GM19239 (cell line): ENCODE measurements around the gene ZNF366.

Experiments used
- DNase-seq: peaks from one replicate; pipeline ENCODE4 v3.0.0; 2011; ENCODE audit warnings: low spot score; ENCODE audit not compliant: insufficient read length
- FAIRE-seq: peaks from 2 replicates; lab custom pipeline; 2011; peaks lifted over from hg19 to GRCh38; lab: Jason Lieb, UNC

The ZNF366 gene

GRCh38 chr5:72448368-72448767, 58.8 kb downstream of the ZNF366 start:
- DNase-seq (no peak), FAIRE-seq (no peak)

- no peak for FAIRE-seq
- no peak for DNase-seq
Measured at GRCh38 chr5:72447751-72448150, 59.5 kb downstream of the ZNF366 start.

DNA sequence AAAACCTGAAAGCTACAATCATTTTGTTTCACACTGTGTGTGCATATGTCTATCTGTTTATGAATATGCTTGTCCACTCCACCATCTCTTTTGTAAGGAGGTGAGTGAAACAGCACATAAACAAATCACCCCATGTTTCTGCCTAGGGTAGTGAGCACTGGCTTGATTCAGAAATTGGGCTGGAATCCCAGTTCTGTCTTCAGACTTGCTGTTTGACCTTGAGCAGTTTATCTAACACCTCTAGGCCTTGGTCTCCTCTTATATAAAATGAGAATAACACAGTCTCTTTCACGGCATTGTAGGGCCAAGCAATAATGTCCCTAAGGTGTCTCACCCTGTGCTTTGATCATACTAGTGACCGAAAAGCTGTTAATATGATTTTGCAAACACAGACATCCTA, 61.2 kb downstream of the ZNF366 start:
- FAIRE-seq: peak; percentile 54

DNA sequence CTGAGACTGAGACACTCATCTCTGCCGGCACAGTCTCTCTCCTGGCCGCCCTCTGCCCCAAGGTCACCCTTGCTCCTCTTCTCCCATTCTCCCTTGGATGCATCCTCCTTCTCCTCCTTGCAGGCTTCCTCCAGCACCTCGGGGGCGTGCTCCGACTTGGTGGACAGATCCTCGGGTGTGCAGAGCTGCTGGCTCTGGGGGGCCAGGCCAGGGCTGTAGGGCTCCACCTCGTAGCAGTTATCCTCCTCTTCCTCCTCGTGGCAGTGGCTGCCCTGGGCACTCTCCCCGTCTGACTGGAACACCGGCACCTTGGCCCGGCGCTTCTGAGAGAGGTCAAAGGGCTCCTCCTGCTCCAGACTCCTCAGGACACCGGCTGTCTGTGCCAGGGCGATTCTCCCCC, 63.3 kb downstream of the ZNF366 start:
- FAIRE-seq: no peak

More for the DNA sequence above, 61.2 kb downstream of the ZNF366 start:
- no peak for DNase-seq

GRCh38 chr5:72441862-72442540, 65.2 kb downstream of the ZNF366 start:
- FAIRE-seq (peak; percentile 66), DNase-seq (no peak)

More for the DNA sequence above, 63.3 kb downstream of the ZNF366 start:
- no peak for DNase-seq

GRCh38 chr5:72441094-72441723, 66.0 kb downstream of the ZNF366 start:
- no peak for DNase-seq
- peak; percentile 75 for FAIRE-seq

DNA sequence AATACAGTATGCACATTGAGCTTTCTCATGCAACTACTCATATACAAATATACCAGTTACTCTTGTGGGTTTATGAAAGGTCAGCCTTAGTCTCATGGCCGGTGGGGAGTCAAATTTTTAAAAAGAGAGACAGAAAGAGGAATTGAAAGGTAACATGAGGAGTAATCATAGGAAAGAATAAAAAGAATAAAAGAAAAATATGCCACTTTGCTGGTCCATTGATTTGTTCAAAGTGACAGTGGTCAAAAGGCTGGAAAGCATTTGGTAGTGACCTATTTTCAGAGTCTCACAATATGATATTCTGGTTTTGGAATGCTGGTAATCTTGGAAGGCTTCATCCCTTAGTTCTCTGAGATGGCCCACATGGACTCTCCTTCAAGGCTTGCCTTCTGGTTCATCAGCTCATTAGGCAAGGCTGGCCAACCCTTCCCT, 67.0 kb downstream of the ZNF366 start:
- DNase-seq (no peak), FAIRE-seq (no peak)

DNA sequence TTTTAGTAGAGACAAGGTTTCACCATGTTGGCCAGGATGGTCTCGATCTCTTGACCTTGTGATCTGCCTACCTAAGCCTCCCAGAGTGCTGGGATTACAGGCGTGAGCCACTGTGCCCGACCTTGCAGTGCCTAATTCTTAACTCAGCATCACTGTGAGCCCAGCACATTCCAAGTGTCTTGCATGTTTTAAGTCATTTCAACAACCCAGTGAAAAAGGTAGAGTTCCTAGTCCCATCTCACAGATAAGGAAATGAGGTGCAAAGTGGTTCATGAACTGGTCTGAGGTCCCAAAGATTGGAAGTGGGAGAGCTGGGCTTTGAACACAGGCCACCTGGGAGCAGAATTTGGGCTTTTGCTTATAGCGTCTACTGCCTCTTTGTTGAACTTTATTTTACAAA, 68.0 kb downstream of the ZNF366 start:
- FAIRE-seq (no peak), DNase-seq (no peak)

DNA sequence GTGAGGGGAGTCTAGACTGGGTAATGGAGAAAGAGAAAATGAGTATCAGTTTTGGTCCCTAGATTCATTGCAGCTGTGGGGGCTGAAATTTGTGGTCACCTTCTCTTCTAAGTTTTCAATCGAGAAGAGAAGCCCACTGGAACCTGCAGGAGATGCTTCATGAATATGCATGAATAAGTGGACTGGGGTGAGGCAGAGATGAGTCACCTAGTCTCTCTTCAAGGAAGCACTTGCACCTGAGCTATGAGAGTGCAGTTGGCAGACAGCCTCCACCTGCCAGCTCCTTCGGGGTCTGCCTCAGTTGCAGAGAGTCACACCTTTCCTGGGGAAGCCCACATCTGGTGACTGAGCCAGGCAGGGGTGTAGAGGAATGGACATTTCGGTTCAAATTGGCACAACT, 69.1 kb downstream of the ZNF366 start:
- FAIRE-seq (no peak), DNase-seq (no peak)

DNA sequence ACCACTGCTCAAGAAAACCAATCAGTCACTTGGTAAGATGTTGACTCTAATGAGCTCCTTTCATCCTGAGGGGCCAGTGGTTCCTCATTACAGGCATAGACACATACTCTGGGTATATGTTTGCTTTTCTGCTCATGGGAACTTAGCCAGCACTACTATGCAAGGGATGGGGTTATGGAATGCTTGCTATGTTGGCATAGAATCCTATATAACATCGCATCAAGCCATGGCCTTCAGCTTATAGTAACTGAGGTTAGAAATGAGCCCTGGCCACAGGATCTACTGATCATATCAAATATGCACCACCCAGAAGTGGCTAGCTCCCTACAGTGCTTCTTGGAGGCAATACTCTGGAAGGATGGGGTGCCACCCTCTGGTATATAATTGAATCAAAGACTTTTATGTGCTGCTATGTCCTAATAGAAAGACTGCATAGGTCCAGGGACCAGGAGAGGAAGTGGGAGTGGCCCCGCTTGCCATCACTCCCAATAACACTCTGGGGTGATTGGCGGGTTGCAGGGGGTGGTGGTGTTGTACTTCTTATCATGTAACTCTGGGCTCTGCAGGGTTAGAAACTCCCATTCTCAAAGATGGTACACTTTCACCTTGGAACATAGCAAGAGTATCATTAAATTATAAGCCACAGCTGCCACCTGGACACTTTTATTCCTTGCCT, 70.3 kb downstream of the ZNF366 start:
- no peak for DNase-seq

DNA sequence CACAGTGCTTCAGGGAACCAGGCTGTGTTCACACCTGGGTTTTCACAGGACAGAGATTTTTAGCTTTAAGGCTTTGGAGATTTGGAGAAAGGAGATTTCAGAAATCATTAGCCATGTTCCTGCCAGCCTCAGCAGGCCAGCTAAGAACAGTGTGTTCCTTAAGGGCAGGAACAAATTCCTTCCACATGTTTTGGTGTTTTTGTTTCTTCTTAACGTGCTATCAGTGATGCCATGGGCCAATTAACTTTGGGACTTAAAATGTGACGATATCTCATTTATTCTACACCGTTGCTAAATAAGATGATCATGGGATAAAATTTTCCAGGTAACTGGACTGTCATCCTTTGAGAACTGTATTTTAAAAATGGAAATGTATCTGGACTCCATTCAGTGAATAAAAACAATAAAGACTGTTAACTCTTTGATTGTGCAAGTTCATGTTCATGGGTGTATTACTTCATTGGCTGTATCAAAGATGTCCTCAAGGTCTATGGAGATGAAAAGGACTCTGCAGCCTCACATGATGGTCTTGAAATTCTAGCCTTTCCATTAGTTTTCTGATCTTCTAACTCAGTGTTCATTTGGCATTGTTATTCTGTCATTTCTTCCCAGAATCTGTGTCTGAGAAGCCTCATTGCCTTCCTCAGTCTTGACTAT, 72.3 kb downstream of the ZNF366 start:
- no peak for DNase-seq
- FAIRE-seq: no peak

More for the DNA sequence above, 70.3 kb downstream of the ZNF366 start:
- no peak for FAIRE-seq

DNA sequence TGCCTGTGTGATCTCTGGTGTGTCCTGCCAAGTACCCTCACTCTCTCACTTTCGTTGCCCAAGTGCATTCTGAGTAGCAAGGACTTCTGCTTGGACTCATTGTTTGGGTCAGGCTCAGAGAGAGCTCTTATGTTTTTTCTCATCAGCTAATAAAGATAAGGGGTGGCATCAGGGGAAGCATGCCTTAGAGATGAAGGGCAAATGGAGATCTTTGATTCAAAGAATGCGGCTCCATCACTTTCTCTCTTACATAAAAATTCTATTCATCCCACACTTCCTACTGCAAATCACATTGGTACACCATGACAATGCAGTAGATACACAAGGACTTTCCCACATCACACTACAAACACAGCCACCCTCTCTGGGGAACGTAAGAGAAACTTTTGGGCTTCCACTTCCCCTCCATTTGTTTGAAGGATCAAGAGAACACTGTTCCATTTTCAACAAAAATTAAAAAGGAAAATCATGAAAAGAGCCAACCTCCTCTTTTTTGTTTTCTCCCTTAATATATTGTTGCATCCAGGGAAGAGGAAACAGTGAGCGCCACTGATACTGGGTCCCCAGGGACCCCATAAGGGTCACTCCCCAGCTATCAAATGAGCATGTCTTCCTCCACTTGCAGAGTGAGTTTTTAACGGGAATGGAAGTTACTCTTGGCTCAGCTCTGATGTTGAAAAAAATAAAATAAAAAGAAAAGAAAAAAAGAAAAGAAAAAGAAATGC, 73.0 kb downstream of the ZNF366 start:
- no peak for FAIRE-seq
- DNase-seq: no peak

DNA sequence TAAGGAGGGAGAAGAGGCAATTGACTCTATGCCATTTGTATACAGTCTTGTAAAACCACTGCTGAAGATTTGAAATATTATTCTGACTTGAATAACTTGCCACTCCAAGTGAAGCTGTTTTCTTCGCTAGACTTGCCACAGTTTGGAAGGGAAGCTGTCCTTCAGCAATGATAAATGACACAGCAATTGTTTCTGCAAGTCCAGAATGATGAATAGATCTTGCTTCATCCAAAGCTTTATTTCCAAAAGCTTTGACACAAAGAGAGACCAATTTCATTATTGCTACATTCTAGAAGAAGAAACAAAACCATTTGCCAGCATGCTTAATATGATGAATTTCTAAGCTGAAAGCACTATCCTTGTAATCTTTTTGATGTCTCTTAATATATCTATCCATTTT, 73.7 kb downstream of the ZNF366 start:
- no peak for FAIRE-seq

DNA sequence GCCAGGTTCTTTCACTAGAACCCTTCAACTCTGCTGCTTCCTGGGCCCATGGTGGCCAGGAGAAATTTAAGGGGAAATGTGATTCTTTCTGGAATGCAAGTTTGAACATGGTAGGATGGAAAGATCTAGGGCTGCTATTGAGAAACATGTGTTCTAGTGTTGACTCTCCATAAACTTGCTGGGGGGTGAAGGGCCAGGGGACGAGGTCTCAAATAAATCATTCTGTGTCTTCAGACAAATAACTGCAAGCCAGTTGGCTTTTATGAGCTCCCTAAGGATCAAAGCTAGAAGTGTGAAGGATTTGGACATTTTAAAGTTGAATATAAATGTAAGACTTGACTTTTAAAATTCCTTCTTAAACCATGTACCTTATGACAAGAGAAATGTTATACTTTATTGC, 78.5 kb downstream of the ZNF366 start:
- DNase-seq (no peak), FAIRE-seq (no peak)

More for the DNA sequence above, 73.7 kb downstream of the ZNF366 start:
- DNase-seq: no peak

DNA sequence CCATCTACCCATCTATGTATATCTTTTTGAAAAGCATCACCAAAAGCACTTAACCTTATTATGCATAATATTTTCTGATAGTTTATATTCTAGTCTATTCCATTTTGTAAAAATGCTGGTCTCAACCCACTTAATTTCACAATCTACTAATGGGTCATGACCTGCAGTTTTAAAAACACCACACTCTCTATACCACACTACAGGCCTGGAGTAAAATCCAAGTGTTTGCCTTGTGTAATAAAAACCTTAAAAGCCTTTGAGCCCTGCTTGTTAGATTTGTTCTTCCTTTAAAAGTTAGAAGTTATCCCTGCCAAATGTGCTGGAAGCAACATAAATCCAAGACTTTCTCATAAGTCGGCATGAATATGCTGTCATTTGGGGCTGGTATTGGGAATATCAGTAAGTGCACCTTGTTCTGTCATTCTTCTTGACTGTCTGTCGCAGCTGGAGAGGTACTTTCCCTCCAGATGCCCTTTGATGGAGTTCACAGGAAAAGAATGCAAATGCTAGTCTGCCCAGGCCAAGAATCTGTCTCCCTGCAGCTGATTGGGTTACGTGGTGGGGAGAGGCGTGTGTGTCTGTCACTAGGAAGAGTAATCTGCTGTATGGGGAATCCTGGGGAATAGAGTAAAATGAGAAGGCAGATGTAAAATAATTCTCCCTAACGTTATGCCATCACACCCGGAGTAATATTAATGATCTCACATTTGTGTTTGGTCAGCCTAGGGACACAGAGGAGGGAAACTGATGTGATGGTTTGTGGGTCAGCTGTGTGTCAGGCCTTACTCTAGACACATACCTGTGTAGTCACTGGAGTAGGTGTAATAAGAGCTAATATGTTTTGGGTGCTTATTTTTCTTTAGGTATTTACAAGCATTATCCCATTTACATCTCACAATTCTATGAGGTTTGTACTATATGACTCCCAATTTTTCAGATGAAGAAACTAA, 79.4 kb downstream of the ZNF366 start:
- peak; percentile 47 for FAIRE-seq

GRCh38 chr5:72427016-72427415, 80.2 kb downstream of the ZNF366 start:
- DNase-seq (no peak), FAIRE-seq (peak; percentile 35)

More for the DNA sequence above, 79.4 kb downstream of the ZNF366 start:
- no peak for DNase-seq

- FAIRE-seq (no peak), DNase-seq (no peak)
Measured at GRCh38 chr5:72426019-72426418, 81.2 kb downstream of the ZNF366 start.

- DNase-seq (no peak), FAIRE-seq (no peak)
Measured at GRCh38 chr5:72418271-72418670, 88.9 kb downstream of the ZNF366 start.
